ENCODE measurements around the gene ZNF90.
"Not testable (repeated sequence)": the region's sequence is repeated elsewhere in the genome, so short reads cannot be mapped to it uniquely, and the experiment has no call there.

ZNF90 gene

GRCh38 chr19:20124879-20125278 lies 47.1 kb downstream of the ZNF90 start:
- TF ChIP-seq EZH2phosphoT487 (IDR thresholded peaks at IDR 0.05; ENCODE audit: low read length) (no peak), EZH2 (optimal IDR thresholded peaks at IDR 0.05; ENCODE audit: low read depth, low read length) (no peak), CTCF (IDR thresholded peaks at IDR 0.05; ENCODE audit: low read length) (no peak)
- H3K36me3 ChIP-seq (replicated peaks; ENCODE audit: insufficient read depth, low read length): no peaks in the 10 kb centered on the region
- no peaks in the 10 kb centered on the region for H3K27me3 ChIP-seq (replicated peaks; ENCODE audit: insufficient read depth, low read length)
- H3K79me2 ChIP-seq (ENCODE audit: low read length): no peaks in the 10 kb centered on the region
- H3K27ac ChIP-seq (ENCODE audit: low read length): no peak overlapping the region
- DNase-seq: no peak
- H3K4me1 ChIP-seq (ENCODE audit: low read length): no peaks in the 10 kb centered on the region
- H3F3A ChIP-seq (ENCODE audit: insufficient read depth, low read length): no peaks in the 10 kb centered on the region
- H3K9me3 ChIP-seq (replicated peaks; ENCODE audit: insufficient read depth, low read length): no peaks in the 10 kb centered on the region
- H3K9ac ChIP-seq (ENCODE audit: low read length): no peak overlapping the region
- H4K20me1 ChIP-seq (ENCODE audit: insufficient read depth, low read length): no peaks in the 10 kb centered on the region
- H2AFZ ChIP-seq (ENCODE audit: low read length): no peak overlapping the region
- H3K4me3 ChIP-seq (ENCODE audit: low read length): no peak overlapping the region
- no peak overlapping the region for H3K4me2 ChIP-seq (ENCODE audit: low read depth, low read length)
- H3K9me2 ChIP-seq (replicated peaks; ENCODE audit: insufficient read depth, low read length): no peaks in the 10 kb centered on the region

- not testable (repeated sequence) for H3K4me2 ChIP-seq (ENCODE audit: low read depth, low read length); H3K4me3 ChIP-seq (ENCODE audit: low read length); H3K9ac ChIP-seq (ENCODE audit: low read length); H3F3A ChIP-seq (ENCODE audit: insufficient read depth, low read length); H4K20me1 ChIP-seq (ENCODE audit: insufficient read depth, low read length); H2AFZ ChIP-seq (ENCODE audit: low read length); H3K27me3 ChIP-seq (replicated peaks; ENCODE audit: insufficient read depth, low read length); H3K9me3 ChIP-seq (replicated peaks; ENCODE audit: insufficient read depth, low read length); H3K4me1 ChIP-seq (ENCODE audit: low read length); H3K79me2 ChIP-seq (ENCODE audit: low read length); DNase-seq; H3K9me2 ChIP-seq (replicated peaks; ENCODE audit: insufficient read depth, low read length); H3K27ac ChIP-seq (ENCODE audit: low read length); H3K36me3 ChIP-seq (replicated peaks; ENCODE audit: insufficient read depth, low read length)
These were observed 55.1 kb downstream of the ZNF90 start for GRCh38 chr19:20132933-20133332.

- not testable (repeated sequence) for H3K36me3 ChIP-seq (replicated peaks; ENCODE audit: insufficient read depth, low read length); H3K27ac ChIP-seq (ENCODE audit: low read length); H3K9ac ChIP-seq (ENCODE audit: low read length); DNase-seq; H3K9me2 ChIP-seq (replicated peaks; ENCODE audit: insufficient read depth, low read length); H3F3A ChIP-seq (ENCODE audit: insufficient read depth, low read length); H3K9me3 ChIP-seq (replicated peaks; ENCODE audit: insufficient read depth, low read length); H3K27me3 ChIP-seq (replicated peaks; ENCODE audit: insufficient read depth, low read length); H4K20me1 ChIP-seq (ENCODE audit: insufficient read depth, low read length); H3K4me1 ChIP-seq (ENCODE audit: low read length); H3K79me2 ChIP-seq (ENCODE audit: low read length); H3K4me2 ChIP-seq (ENCODE audit: low read depth, low read length); H3K4me3 ChIP-seq (ENCODE audit: low read length); H2AFZ ChIP-seq (ENCODE audit: low read length)
These were observed 59.9 kb downstream of the ZNF90 start for GRCh38 chr19:20137714-20138113.

- Histone ChIP-seq H4K20me1 (ENCODE audit: insufficient read depth, low read length) (no peaks in the 10 kb centered on the region), H3K9ac (ENCODE audit: low read length) (no peak overlapping the region), H3K4me2 (ENCODE audit: low read depth, low read length) (no peak overlapping the region), H3K27ac (ENCODE audit: low read length) (no peak overlapping the region), H3K79me2 (ENCODE audit: low read length) (no peaks in the 10 kb centered on the region), H3F3A (ENCODE audit: insufficient read depth, low read length) (no peaks in the 10 kb centered on the region), H3K4me3 (ENCODE audit: low read length) (no peak overlapping the region), H2AFZ (ENCODE audit: low read length) (no peak overlapping the region), H3K9me2 (replicated peaks; ENCODE audit: insufficient read depth, low read length) (no peaks in the 10 kb centered on the region), H3K27me3 (replicated peaks; ENCODE audit: insufficient read depth, low read length) (no peaks in the 10 kb centered on the region), H3K9me3 (replicated peaks; ENCODE audit: insufficient read depth, low read length) (no peaks in the 10 kb centered on the region), H3K36me3 (replicated peaks; ENCODE audit: insufficient read depth, low read length) (no peaks in the 10 kb centered on the region), H3K4me1 (ENCODE audit: low read length) (no peaks in the 10 kb centered on the region)
- DNase-seq: no peak
- TF ChIP-seq EZH2 (optimal IDR thresholded peaks at IDR 0.05; ENCODE audit: low read depth, low read length) (no peak), CTCF (IDR thresholded peaks at IDR 0.05; ENCODE audit: low read length) (no peak), EZH2phosphoT487 (IDR thresholded peaks at IDR 0.05; ENCODE audit: low read length) (no peak)
These were observed 73.9 kb downstream of the ZNF90 start for GRCh38 chr19:20151617-20152145.

GRCh38 chr19:20152506-20152905 lies 74.7 kb downstream of the ZNF90 start:
- H3K4me3 ChIP-seq (ENCODE audit: low read length); H3K27me3 ChIP-seq (replicated peaks; ENCODE audit: insufficient read depth, low read length); H3K9ac ChIP-seq (ENCODE audit: low read length); H3K79me2 ChIP-seq (ENCODE audit: low read length); H2AFZ ChIP-seq (ENCODE audit: low read length); H3K9me2 ChIP-seq (replicated peaks; ENCODE audit: insufficient read depth, low read length); H3F3A ChIP-seq (ENCODE audit: insufficient read depth, low read length); H3K9me3 ChIP-seq (replicated peaks; ENCODE audit: insufficient read depth, low read length); H3K4me1 ChIP-seq (ENCODE audit: low read length); H3K36me3 ChIP-seq (replicated peaks; ENCODE audit: insufficient read depth, low read length); DNase-seq; H3K4me2 ChIP-seq (ENCODE audit: low read depth, low read length); H3K27ac ChIP-seq (ENCODE audit: low read length); H4K20me1 ChIP-seq (ENCODE audit: insufficient read depth, low read length): not testable (repeated sequence)
